Esophagus squamous epithelium (tissue), 5 donors: ENCODE measurements around the gene UBAP1L. TPM values are rescaled to one million over a fixed set of nuclear protein-coding genes. Genes with fewer than 3 reads are reported as not detected.
"Not testable (repeated sequence)": the region's sequence is repeated elsewhere in the genome, so short reads cannot be mapped to it uniquely, and the experiment has no call there.

ENCODE experiments used
- DNase-seq: peaks from one replicate; lab custom pipeline; 2025; lab: John Stamatoyannopoulos, UW
- H3K27ac ChIP-seq, 4 donors: fragments of 200-600 bp; sonication (generic); one replicate each; pipeline ENCODE4 v1.5.1; 2016 to 2019; ENCODE audit warnings: mild to moderate bottlenecking in 1 of 4
- H3K27me3 ChIP-seq, 4 donors: fragments of 200-600 bp; sonication (generic); 1 replicate in 3 of 4; 2 replicates in 1 of 4; pipeline versions ENCODE4 v1.5.1 to v1.6.0; 2017 to 2021; ENCODE audit warnings: antibody characterized with exemption in 1 of 4
- H3K36me3 ChIP-seq, 3 donors: fragments of 200-600 bp; sonication (generic); one replicate each; pipeline ENCODE4 v1.5.1; 2016 to 2019
- H3K4me1 ChIP-seq, 3 donors: fragments of 200-600 bp; sonication (generic); one replicate each; pipeline ENCODE4 v1.5.1; 2017 to 2019
- H3K4me3 ChIP-seq, 4 donors: fragments of 200-600 bp; sonication (generic); 1 replicate in 3 of 4; 2 replicates in 1 of 4; pipeline ENCODE4 v1.5.1; 2016 to 2019; ENCODE audit warnings: mild to moderate bottlenecking in 2 of 4, moderate library complexity in 1 of 4
- H3K9me3 ChIP-seq, 3 donors: fragments of 200-600 bp; sonication (generic); one replicate each; pipeline ENCODE4 v1.5.1; 2016 to 2019
- POLR2A ChIP-seq, 4 donors: fragments of 450-650 bp; IDR thresholded peaks; one replicate each; pipeline ENCODE4 v1.6.1; 2017; ENCODE audit warnings: antibody characterized with exemption in 4 of 4, mild to moderate bottlenecking in 4 of 4, moderate library complexity in 3 of 4
- WGBS, 2 donors: methylation state at CpG; one replicate each; pipeline ENCODE4 v1.1.5; 2018; 5-methylcytosine and 5-hydroxymethylcytosine counted together
- intact Hi-C: fragments of 100-400 bp; cut with DNase I; formaldehyde crosslinking; loops from one replicate; pipeline ENCODE4 v1.15.0; 2022
- total RNA-seq, 4 donors: library from RNA; depleted of rRNA; stranded (reverse); fragments of >200 nt; gene quantifications; one replicate each; pipeline ENCODE4 v1.1.0, GENCODE V29; 2016
- TF ChIP-seq, protein P1 (sequence below), 6 experiments: fragments of 450-650 bp in 4 of 6; fragments of 200-600 bp in 2 of 6; sonication (generic) in 2 of 6; IDR thresholded peaks; one replicate each; pipeline ENCODE4 v1.5.1; 2016 to 2019; ENCODE audit warnings: antibody characterized with exemption in 6 of 6, mild to moderate bottlenecking in 4 of 6, moderate library complexity in 4 of 6
- donor health status: DM: yes; HTN: yes; CAD: no.

UBAP1L gene
- total RNA-seq, 4 donors from 2014 or later = 1.6 to 6.3 (median 2.0) TPM

- Histone ChIP-seq H3K36me3 (peaks cover 0 to 74% (median 15%) of the 10 kb centered on the region in 3 donors), H3K4me1 (no peaks in the 10 kb centered on the region), H3K27ac (no peak overlapping the region), H3K4me3 (no peak overlapping the region), H3K27me3 (no peaks in the 10 kb centered on the region), H3K9me3 (no peaks in the 10 kb centered on the region)
- 69 to 70% methylated on average over 3 of the region's 3 CpGs for WGBS, 2 donors
- no peak for DNase-seq
- no peak for TF ChIP-seq POLR2A (IDR thresholded peaks at IDR 0.05)
- TF ChIP-seq, protein P1, sequence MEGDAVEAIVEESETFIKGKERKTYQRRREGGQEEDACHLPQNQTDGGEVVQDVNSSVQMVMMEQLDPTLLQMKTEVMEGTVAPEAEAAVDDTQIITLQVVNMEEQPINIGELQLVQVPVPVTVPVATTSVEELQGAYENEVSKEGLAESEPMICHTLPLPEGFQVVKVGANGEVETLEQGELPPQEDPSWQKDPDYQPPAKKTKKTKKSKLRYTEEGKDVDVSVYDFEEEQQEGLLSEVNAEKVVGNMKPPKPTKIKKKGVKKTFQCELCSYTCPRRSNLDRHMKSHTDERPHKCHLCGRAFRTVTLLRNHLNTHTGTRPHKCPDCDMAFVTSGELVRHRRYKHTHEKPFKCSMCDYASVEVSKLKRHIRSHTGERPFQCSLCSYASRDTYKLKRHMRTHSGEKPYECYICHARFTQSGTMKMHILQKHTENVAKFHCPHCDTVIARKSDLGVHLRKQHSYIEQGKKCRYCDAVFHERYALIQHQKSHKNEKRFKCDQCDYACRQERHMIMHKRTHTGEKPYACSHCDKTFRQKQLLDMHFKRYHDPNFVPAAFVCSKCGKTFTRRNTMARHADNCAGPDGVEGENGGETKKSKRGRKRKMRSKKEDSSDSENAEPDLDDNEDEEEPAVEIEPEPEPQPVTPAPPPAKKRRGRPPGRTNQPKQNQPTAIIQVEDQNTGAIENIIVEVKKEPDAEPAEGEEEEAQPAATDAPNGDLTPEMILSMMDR (IDR thresholded peaks at IDR 0.05) = no peak
- intact Hi-C loops = no loop called here
Observed at GRCh38 chr15:65147902-65148301, 32.9 kb upstream of the UBAP1L start.

GRCh38 chr15:65146438-65146837, 31.4 kb upstream of the UBAP1L start:
- H3K36me3 ChIP-seq = peaks cover 0 to 59% (median 6%) of the 10 kb centered on the region in 3 donors
- DNase-seq = no peak
- H3K27ac ChIP-seq = no peak overlapping the region
- no peaks in the 10 kb centered on the region for H3K4me1 ChIP-seq
- TF ChIP-seq POLR2A (IDR thresholded peaks at IDR 0.05) = no peak
- TF ChIP-seq, protein P1 (IDR thresholded peaks at IDR 0.05) = no peak
- 53 to 83% methylated on average over 1 to 4 of the region's 4 CpGs for WGBS, 2 donors
- H3K27me3 ChIP-seq = no peaks in the 10 kb centered on the region
- no peak overlapping the region for H3K4me3 ChIP-seq
- intact Hi-C loops = no loop called here
- no peaks in the 10 kb centered on the region for H3K9me3 ChIP-seq

- H3K36me3 ChIP-seq, H3K9me3 ChIP-seq, DNase-seq, intact Hi-C loops, H3K4me3 ChIP-seq, H3K27ac ChIP-seq, H3K4me1 ChIP-seq, H3K27me3 ChIP-seq: not testable (repeated sequence)
- WGBS, 2 donors = 90 to 92% methylated on average over 6 of the region's 6 CpGs
Observed at GRCh38 chr15:65138631-65139030, 23.6 kb upstream of the UBAP1L start.

GRCh38 chr15:65137893-65138292, 22.9 kb upstream of the UBAP1L start:
- WGBS, 2 donors = 90 to 93% methylated on average over 4 of the region's 4 CpGs
- H3K27me3 ChIP-seq, H3K9me3 ChIP-seq, DNase-seq, H3K27ac ChIP-seq, intact Hi-C loops, H3K36me3 ChIP-seq, H3K4me3 ChIP-seq, H3K4me1 ChIP-seq: not testable (repeated sequence)

GRCh38 chr15:65137089-65137488, 22.1 kb upstream of the UBAP1L start:
- H3K36me3 ChIP-seq, H3K4me3 ChIP-seq, DNase-seq, H3K27ac ChIP-seq, H3K9me3 ChIP-seq, H3K27me3 ChIP-seq, intact Hi-C loops: not testable (repeated sequence)
- WGBS, 2 donors = 88 to 92% methylated on average over 4 to 6 of the region's 7 CpGs
- H3K4me1 ChIP-seq = peaks cover 6 to 16% (median 10%) of the 10 kb centered on the region in 3 donors

DNA sequence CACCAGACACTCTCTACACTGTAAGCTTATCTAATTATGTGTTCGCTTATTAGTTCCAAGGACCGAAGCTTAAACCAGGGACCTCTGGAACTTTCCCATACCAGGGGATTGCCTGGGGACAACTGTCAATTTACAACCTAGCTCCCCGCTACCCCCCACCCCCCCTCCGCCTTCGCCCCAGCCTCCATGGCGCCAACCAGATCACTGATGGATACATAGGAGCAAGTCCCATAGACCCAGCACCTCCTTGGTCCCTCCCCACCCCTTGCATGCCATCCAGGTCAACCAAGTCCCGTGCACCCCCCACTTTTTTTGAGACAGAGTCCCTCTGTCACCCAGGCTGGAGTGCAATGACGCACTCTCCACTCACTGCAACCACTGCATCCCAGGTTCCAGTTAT, 19.5 kb upstream of the UBAP1L start:
- Histone ChIP-seq H3K4me3 (no peak overlapping the region), H3K27me3 (no peaks in the 10 kb centered on the region), H3K36me3 (peaks cover 0 to 17% (median 0%) of the 10 kb centered on the region in 3 donors), H3K4me1 (peaks cover 16 to 39% (median 24%) of the 10 kb centered on the region in 3 donors), H3K9me3 (no peaks in the 10 kb centered on the region), H3K27ac (no peak overlapping the region)
- no peak for DNase-seq
- WGBS, 2 donors = 88 to 91% methylated on average over 5 to 8 of the region's 8 CpGs
- no peak for TF ChIP-seq POLR2A (IDR thresholded peaks at IDR 0.05)
- TF ChIP-seq, protein P1 (IDR thresholded peaks at IDR 0.05) = no peak
- intact Hi-C loops = no loop called here
